Fibroblast of skin of left biceps (primary cell): Measurements from ENCODE around the gene PRIMPOL.
"Not testable (repeated sequence)": the region's sequence is repeated elsewhere in the genome, so short reads cannot be mapped to it uniquely, and the experiment has no call there.

Experiments used
- DNase-seq, 2 experiments: peaks; one replicate each; pipeline ENCODE4 v3.0.0-alpha.2; 2013; ENCODE audit warnings: low read depth in 2 of 2

PRIMPOL gene

GRCh38 chr4:184712322-184712721 lies 62.8 kb downstream of the PRIMPOL start:
- no peak for DNase-seq

GRCh38 chr4:184713887-184714286 lies 64.3 kb downstream of the PRIMPOL start:
- DNase-seq = no peak

DNA sequence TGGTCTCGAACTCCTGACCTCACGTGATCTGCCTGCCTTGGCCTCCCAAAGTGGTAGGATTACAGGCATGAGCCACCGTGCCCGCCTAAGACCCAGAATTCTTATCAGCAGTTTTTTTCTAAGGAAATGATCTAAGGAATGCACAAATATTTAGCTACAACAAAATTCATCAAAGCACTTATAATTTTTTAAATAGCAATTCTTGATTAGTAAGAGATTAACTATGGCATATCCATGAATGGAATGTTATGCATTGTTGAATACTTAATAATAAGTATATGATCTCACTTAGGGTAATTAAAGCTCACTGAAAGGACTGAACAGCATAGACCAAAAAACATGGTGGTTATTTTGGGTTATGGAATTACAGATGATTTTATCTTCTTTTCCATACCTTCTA lies 66.0 kb downstream of the PRIMPOL start:
- DNase-seq = no peak

DNA sequence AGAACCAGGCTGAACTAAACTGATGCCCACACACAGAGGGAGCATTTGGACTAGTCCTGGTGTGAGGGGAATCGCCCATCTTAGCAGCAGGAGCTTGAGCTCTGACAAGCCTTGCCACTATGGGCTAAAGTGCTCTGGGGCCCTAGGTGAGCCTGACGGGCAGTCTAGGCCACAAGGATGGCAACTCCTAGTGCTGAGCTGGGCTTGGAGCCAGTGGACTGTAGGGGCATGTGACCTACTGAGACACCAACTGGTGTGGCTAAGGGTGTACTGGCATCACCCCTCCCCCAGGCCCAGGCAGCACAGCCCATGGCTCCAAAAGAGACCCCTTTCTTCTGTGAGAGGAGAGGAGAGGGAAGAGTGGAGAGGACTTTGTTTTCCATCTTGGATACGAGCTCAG lies 69.9 kb downstream of the PRIMPOL start:
- DNase-seq = no peak

DNA sequence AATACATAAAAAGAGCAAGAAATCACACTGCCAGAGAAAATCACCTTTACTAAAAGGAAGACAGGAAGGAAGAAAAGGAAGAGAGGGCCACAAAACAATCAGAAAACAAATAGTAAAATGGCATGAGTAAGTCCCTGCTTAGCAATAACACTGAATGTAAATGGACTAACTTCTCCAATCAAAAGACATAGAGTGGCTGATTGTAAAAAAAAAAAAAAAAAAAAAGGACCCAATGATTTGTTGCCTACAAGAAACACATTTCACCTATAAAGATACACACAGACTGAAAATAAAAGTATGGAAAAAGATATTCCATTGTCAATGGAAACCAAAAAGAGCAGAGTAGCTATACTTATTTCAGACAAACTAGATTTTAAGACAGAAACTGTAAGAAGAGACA lies 71.7 kb downstream of the PRIMPOL start:
- no peak for DNase-seq

DNA sequence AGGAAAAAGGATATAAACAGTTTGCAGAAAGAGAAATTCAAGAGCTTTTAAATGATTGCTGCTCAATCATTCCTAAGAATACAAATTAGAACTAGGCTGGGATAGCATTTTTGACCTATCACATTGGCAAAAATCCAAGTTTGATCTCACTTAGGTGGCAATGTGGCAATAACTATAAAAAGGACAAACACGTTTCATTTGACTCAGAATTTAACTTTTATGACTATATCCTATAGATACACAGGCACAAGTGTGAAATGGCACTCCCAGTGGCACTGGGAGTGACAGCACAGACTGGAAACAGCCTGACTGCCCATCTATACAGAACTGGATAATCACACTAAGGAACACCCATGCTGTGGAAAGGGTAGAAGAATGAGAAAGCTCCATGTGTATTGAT lies 73.3 kb downstream of the PRIMPOL start:
- no peak for DNase-seq

DNA sequence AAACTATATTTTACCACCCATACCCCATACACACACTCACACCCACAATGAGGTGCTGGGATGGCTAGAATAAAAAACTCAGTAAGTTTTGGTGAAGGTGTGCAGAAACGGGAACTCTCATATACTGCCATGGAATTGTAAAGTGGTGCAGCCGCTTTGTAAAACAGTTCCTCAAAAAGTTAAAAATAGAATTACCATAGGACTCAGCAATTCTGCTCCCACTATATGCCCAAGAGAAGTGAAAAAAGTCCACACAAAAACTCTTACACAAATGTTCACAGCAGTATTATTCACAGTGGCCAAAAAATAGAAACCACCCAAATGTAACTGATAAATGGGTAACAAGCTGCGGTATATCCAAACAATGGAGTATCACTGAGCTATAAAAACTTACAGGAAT lies 77.9 kb downstream of the PRIMPOL start:
- no peak for DNase-seq

DNA sequence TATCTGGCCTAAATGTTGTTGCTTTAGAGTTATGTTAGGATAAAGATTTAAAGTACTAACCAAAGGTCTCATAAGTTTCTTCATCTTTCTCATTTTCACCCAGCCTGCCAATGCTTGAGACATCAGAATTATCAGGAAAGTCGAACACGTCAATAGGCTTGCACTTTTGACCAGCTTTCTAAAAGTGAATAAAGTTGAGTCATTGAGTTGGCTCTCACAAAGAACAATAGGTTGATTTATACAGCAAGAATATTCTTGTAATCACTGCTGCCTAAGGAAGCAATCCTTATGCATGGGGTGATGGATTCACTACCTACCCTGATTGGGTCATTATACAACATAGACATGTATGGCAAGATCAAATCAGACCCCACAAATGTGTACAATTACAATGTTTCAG lies 79.3 kb downstream of the PRIMPOL start:
- no peak for DNase-seq

DNA sequence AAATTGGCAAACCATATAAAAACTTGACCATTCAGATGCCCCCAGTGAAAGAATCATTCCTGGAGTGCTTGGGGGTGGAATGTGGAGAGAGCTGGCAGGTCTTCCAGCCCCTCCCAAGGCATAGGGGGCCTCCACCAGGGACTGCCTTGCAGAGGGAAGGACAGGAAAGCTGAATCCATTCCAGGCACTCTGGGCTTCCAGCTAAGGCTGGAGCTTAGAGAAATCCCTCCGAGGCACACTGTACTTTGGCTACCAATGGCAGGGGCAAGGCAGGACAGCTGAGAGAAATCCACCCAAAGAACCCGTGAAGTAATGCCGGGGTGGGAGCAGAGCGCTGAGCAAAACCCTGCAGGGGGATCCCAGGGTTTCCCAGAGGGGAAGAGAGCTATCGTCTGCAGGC lies 80.4 kb downstream of the PRIMPOL start:
- no peak for DNase-seq

DNA sequence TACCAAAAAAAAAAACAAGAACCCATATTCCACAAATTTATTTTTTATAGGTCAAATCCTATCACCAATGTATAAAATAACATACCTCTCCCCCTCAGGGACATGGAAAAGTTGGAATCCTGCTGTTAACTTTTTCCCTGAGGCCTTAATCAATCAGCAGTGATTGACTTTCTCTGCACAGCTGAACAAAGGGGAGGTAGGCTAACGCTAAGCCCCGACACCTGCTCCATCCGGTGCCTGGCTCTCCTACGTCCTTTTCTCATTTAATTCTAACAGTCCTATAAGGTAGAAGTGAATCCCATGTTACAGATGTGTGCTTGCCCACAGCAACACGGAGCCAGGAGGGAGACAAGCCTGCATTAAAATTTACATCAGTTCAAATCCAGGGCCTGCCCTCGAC lies 81.5 kb downstream of the PRIMPOL start:
- no peak for DNase-seq

- DNase-seq = no peak
Measured at GRCh38 chr4:184732126-184732525, 82.6 kb downstream of the PRIMPOL start.

- peak; percentile 97 for DNase-seq
Measured at GRCh38 chr4:184733654-184734524, 84.4 kb downstream of the PRIMPOL start, which contains the start of gene CENPU. CENPU (minus strand) TSS chr4:184734096; CDS start chr4:184734062, 34 bp downstream.

GRCh38 chr4:184734758-184735157 lies 85.2 kb downstream of the PRIMPOL start:
- no peak for DNase-seq

GRCh38 chr4:184739575-184739974 lies 90.0 kb downstream of the PRIMPOL start:
- DNase-seq = not testable (repeated sequence)

GRCh38 chr4:184740980-184741391 lies 91.4 kb downstream of the PRIMPOL start:
- DNase-seq = no peak

- not testable (repeated sequence) for DNase-seq
Measured at GRCh38 chr4:184741651-184742050, 92.1 kb downstream of the PRIMPOL start.

DNA sequence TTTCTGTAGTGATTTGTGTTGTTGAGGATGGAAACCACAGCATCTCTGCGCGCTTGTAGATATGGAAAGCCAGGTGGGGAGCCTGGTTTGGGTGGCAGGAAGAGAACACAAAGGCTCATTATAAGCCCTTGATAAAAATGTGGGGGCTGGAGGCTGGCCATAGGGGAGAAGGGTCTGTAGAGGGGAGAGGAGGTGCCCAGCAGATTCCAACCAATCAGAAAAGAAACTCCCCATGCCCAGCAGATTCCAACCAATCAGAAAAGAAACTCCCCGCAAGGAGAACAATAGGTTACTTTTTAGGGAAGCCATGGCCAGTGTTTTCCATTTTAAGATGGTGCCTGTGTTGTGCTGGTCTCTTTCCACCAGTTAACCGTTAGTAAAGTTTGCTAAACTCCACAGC lies 94.1 kb downstream of the PRIMPOL start:
- no peak for DNase-seq

DNA sequence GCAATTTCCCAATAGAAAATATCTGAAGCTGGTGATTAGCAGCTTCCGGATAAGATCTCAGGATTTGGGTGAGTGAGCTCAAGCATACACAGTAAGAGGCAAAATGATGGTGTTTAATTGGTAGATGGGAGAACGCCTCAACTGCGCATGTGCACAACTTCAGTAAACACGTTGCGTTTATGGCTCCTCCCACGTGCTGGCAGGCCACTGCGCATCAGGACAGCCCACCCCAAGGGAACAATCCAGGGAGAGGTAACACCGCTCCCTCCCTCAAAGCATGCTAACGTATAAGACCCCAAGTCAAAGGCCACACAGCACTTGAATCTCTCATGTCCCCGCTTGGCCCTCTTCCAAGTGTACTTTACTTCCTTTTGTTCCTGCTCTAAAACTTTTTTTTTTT lies 94.7 kb downstream of the PRIMPOL start:
- DNase-seq = no peak
